ENCODE measurements around the gene TSEN2. TPM values are rescaled to one million over a fixed set of nuclear protein-coding genes. Genes with fewer than 3 reads are reported as not detected.

The TSEN2 gene
- polyA plus RNA-seq, 1 experiment: 11.0 TPM

DNA sequence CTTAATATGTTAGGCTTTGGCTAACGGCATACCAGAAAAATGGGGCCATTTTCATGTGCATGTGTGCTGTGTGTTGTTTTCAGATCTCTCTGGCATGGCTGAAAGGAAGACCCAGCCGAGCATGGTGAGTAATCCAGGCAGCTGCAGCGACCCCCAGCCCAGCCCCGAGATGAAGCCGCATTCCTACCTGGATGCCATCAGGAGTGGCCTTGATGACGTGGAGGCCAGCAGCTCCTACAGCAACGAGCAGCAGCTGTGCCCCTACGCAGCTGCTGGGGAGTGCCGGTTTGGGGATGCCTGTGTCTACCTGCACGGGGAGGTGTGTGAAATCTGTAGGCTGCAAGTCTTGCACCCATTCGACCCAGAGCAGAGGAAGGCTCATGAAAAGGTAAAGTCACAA is 87.7 kb downstream of the TSEN2 start:
- ChIA-PET POLR2A (no interaction called here), CTCF (no interaction called here)
- H3K27me3 ChIP-seq (ENCODE audit: control insufficient read depth, insufficient read depth, low read length): no peaks in the 10 kb centered on the region
- no peak overlapping the region for H3K27ac ChIP-seq (ENCODE audit: low read depth, low read length)
- DNase-seq (ENCODE audit: low read depth, low spot score): no peak
- TF ChIP-seq, protein P1, sequence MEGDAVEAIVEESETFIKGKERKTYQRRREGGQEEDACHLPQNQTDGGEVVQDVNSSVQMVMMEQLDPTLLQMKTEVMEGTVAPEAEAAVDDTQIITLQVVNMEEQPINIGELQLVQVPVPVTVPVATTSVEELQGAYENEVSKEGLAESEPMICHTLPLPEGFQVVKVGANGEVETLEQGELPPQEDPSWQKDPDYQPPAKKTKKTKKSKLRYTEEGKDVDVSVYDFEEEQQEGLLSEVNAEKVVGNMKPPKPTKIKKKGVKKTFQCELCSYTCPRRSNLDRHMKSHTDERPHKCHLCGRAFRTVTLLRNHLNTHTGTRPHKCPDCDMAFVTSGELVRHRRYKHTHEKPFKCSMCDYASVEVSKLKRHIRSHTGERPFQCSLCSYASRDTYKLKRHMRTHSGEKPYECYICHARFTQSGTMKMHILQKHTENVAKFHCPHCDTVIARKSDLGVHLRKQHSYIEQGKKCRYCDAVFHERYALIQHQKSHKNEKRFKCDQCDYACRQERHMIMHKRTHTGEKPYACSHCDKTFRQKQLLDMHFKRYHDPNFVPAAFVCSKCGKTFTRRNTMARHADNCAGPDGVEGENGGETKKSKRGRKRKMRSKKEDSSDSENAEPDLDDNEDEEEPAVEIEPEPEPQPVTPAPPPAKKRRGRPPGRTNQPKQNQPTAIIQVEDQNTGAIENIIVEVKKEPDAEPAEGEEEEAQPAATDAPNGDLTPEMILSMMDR (IDR thresholded peaks at IDR 0.05; ENCODE audit: low read depth, low read length): no peak
- H3K4me3 ChIP-seq (ENCODE audit: low read depth, low read length): no peak overlapping the region
- H3K9me3 ChIP-seq (ENCODE audit: control insufficient read depth, insufficient read depth, low read length): no peaks in the 10 kb centered on the region

DNA sequence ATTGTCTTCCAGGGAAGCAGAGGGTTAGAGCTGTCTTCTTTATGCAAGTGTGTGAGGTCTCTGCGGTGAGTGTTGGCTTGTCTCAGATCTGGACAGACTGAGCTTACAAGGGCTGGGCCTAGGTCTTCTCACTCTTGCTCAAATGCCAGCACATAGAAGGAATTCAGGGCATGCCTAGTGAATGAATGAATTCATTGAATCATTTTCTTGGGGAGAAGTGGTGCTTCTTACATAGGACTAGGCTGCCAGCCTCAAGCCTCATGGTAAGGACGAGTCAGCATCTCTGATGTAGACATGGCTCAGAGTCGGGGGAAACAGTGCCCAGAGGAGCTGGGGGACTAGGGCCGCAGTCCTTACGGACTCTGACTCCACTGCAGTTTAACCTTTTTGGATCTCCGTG is 89.9 kb downstream of the TSEN2 start:
- no peak for DNase-seq (ENCODE audit: low read depth, low spot score)
- TF ChIP-seq, protein P1 (IDR thresholded peaks at IDR 0.05; ENCODE audit: low read depth, low read length): no peak
- Histone ChIP-seq H3K9me3 (ENCODE audit: control insufficient read depth, insufficient read depth, low read length) (no peaks in the 10 kb centered on the region; the same call in 1 of the 2 replicates), H3K4me3 (ENCODE audit: low read depth, low read length) (no peak overlapping the region), H3K27ac (ENCODE audit: low read depth, low read length) (peak overlapping the region; percentile 47), H3K27me3 (ENCODE audit: control insufficient read depth, insufficient read depth, low read length) (no peaks in the 10 kb centered on the region)
- CTCF ChIA-PET: no interaction called here
- POLR2A ChIA-PET: no interaction called here

DNA sequence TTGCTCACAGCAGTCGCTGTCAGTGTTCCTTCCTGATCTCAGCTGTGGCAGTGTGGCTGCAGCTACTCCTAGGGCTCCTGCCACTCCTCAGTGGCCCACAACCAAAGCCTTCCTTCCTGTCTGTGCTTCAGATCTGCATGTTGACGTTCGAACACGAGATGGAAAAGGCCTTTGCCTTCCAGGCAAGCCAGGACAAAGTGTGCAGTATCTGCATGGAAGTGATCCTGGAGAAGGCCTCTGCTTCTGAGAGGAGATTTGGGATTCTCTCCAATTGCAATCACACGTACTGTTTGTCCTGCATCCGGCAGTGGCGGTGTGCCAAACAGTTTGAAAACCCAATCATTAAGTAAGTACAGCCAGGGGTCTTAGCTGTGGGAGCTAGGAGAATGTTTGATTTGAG is 90.4 kb downstream of the TSEN2 start:
- no peak for DNase-seq (ENCODE audit: low read depth, low spot score)
- Histone ChIP-seq H3K4me3 (ENCODE audit: low read depth, low read length) (no peak overlapping the region), H3K27ac (ENCODE audit: low read depth, low read length) (peak overlapping the region; percentile 47), H3K27me3 (ENCODE audit: control insufficient read depth, insufficient read depth, low read length) (no peaks in the 10 kb centered on the region), H3K9me3 (ENCODE audit: control insufficient read depth, insufficient read depth, low read length) (no peaks in the 10 kb centered on the region; the same call in 1 of the 2 replicates)
- POLR2A ChIA-PET: no interaction called here
- TF ChIP-seq, protein P1 (IDR thresholded peaks at IDR 0.05; ENCODE audit: low read depth, low read length): no peak
- CTCF ChIA-PET: no interaction called here

DNA sequence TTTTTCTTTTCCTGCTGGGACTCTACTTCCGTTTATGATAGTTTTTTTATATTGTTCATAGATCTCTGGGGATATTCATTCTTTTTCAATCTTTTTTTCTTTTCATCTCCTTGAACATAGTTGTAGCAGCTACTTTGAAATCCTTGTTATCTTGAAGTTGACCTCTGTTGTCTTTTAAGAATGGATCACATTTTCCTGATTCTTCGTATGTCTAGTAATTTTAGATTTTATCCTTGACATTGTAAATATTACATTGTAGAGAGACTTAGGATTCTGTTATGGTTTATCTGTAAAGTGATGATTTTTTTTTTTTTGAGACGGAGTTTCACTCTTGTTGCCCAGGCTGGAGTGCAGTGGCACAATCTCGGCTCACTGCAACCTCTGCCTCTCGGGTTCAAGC is 93.1 kb downstream of the TSEN2 start:
- POLR2A ChIA-PET: interaction anchor here (0.6 to 1.4 kb wide), 2 partner anchors 60 to 69 kb away, joined by 3 to 4 read pairs; no protein-coding TSS in a partner anchor
- H3K9me3 ChIP-seq (ENCODE audit: control insufficient read depth, insufficient read depth, low read length): no peaks in the 10 kb centered on the region; the same call in 1 of the 2 replicates
- CTCF ChIA-PET: interaction anchor here (0.6 kb wide), 1 partner anchor 401 kb away, joined by 7 read pairs; no protein-coding TSS in a partner anchor

DNA sequence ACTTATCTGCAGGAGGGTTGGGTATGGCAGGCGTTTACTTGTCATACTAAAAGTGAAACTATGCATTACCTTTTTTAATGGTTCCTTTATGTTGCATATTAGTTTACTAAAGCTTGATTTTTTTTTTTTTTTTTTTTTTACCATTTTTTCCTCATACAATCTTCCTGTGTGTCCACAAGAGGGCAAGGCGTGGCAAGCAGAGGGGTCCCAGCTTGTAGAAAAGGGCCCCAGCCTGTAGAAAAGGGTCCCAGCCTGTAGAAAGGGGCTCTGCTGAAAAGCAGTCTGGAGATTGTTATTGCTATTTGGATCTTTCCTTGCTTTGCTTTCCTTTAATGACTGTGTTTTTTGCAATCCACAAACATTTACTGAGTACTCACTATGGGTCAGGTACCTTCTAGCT is 94.5 kb downstream of the TSEN2 start:
- Histone ChIP-seq H3K27ac (ENCODE audit: low read depth, low read length) (no peak overlapping the region), H3K27me3 (ENCODE audit: control insufficient read depth, insufficient read depth, low read length) (no peaks in the 10 kb centered on the region), H3K9me3 (ENCODE audit: control insufficient read depth, insufficient read depth, low read length) (no peaks in the 10 kb centered on the region; the same call in 1 of the 2 replicates), H3K4me3 (ENCODE audit: low read depth, low read length) (no peak overlapping the region)
- ChIA-PET POLR2A (interaction anchor here (0.6 to 1.4 kb wide), 3 partner anchors 8 to 70 kb away, joined by 3 to 4 read pairs (median 4); no protein-coding TSS in a partner anchor), CTCF (interaction anchor here (0.5 to 1.7 kb wide), 12 partner anchors 11 to 315 kb away, joined by 3 to 8 read pairs (median 3); partner anchors contain the start of gene TMEM40)
- TF ChIP-seq, protein P1 (IDR thresholded peaks at IDR 0.05; ENCODE audit: low read depth, low read length): peak; percentile 29; the same call in 1 of the 2 replicates
- no peak for DNase-seq (ENCODE audit: low read depth, low spot score)

More for the DNA sequence above, 93.1 kb downstream of the TSEN2 start:
- no peak for DNase-seq (ENCODE audit: low read depth, low spot score)
- no peaks in the 10 kb centered on the region for H3K27me3 ChIP-seq (ENCODE audit: control insufficient read depth, insufficient read depth, low read length)
- TF ChIP-seq, protein P1 (IDR thresholded peaks at IDR 0.05; ENCODE audit: low read depth, low read length): no peak
- H3K27ac ChIP-seq (ENCODE audit: low read depth, low read length): no peak overlapping the region
- H3K4me3 ChIP-seq (ENCODE audit: low read depth, low read length): no peak overlapping the region
